ENCODE measurements around the gene GRK6. TPM values are rescaled to one million over a fixed set of nuclear protein-coding genes. Genes with fewer than 3 reads are reported as not detected.

GRK6 gene
- total RNA-seq, 2 donors from 2014 or later: 28.6 to 32.4 TPM

DNA sequence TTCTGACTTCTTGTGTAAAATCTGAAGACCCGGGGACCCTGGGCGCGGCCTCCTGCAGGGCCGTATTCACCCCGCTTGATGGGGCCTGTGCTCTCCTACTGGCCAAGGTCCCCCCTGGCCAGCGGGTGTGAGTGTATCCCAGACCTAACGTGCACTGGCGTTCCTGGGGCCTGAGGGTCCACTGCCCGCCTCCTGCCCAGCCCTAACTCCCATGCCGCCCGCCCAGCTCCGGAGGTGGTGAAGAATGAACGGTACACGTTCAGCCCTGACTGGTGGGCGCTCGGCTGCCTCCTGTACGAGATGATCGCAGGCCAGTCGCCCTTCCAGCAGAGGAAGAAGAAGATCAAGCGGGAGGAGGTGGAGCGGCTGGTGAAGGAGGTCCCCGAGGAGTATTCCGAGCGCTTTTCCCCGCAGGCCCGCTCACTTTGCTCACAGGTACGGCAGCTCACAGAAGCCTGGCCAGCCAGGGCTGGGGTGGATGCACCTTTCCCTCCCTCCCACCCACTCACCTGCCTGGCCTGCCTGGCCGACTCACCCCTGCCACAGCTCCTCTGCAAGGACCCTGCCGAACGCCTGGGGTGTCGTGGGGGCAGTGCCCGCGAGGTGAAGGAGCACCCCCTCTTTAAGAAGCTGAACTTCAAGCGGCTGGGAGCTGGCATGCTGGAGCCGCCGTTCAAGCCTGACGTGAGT, 9.5 kb downstream of the GRK6 start:
- TF ChIP-seq, protein P1, sequence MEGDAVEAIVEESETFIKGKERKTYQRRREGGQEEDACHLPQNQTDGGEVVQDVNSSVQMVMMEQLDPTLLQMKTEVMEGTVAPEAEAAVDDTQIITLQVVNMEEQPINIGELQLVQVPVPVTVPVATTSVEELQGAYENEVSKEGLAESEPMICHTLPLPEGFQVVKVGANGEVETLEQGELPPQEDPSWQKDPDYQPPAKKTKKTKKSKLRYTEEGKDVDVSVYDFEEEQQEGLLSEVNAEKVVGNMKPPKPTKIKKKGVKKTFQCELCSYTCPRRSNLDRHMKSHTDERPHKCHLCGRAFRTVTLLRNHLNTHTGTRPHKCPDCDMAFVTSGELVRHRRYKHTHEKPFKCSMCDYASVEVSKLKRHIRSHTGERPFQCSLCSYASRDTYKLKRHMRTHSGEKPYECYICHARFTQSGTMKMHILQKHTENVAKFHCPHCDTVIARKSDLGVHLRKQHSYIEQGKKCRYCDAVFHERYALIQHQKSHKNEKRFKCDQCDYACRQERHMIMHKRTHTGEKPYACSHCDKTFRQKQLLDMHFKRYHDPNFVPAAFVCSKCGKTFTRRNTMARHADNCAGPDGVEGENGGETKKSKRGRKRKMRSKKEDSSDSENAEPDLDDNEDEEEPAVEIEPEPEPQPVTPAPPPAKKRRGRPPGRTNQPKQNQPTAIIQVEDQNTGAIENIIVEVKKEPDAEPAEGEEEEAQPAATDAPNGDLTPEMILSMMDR (IDR thresholded peaks at IDR 0.05): no peak
- no peak for TF ChIP-seq POLR2A (IDR thresholded peaks at IDR 0.05)
- no peak for TF ChIP-seq POLR2AphosphoS5 (IDR thresholded peaks at IDR 0.05)
- intact Hi-C loops (cut with DNase I): no loop called here
- Histone ChIP-seq H3K4me3 (no peak overlapping the region), H3K9me3 (no peaks in the 10 kb centered on the region), H3K4me1 (replicated peaks) (no peaks in the 10 kb centered on the region), H3K36me3 (peaks cover 13 to 31% of the 10 kb centered on the region in 2 donors), H3K27ac (no peak overlapping the region), H3K27me3 (replicated peaks; ENCODE audit: insufficient read depth) (no peaks in the 10 kb centered on the region)
- no peak for DNase-seq (ENCODE audit: low spot score)
- WGBS: 92% methylated on average over 37 of the region's 37 CpGs

DNA sequence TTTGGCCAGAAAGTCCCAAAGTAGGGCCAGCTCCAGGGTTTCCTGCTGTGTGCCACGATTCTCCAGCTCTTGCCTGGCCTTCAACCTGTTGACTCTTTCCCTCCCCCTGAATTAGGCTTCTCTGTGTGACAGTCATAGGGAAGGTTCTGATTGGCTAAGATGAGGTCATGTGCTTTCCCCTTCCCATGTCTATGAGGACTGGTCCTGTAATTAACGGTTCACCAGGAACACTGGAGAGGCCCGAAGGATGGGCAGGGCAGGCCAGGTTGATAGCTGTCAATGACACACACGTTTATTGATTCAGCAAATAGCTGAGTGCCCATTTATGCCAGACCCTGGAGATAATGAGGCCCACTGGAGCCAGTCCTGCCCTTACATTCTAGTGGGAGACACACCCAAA, 11.1 kb downstream of the GRK6 start:
- TF ChIP-seq POLR2AphosphoS5 (IDR thresholded peaks at IDR 0.05) (no peak), POLR2A (IDR thresholded peaks at IDR 0.05) (no peak)
- TF ChIP-seq, protein P1 (IDR thresholded peaks at IDR 0.05): no peak
- no peaks in the 10 kb centered on the region for H3K9me3 ChIP-seq
- H3K4me3 ChIP-seq: no peak overlapping the region
- no peak overlapping the region for H3K27ac ChIP-seq
- peaks cover 10 to 31% of the 10 kb centered on the region in 2 donors for H3K36me3 ChIP-seq
- no peaks in the 10 kb centered on the region for H3K4me1 ChIP-seq (replicated peaks)
- DNase-seq (ENCODE audit: low spot score): no peak
- intact Hi-C loops (cut with DNase I): no loop called here
- H3K27me3 ChIP-seq (replicated peaks; ENCODE audit: insufficient read depth): no peaks in the 10 kb centered on the region
- WGBS: 54% methylated on average over 4 of the region's 4 CpGs

DNA sequence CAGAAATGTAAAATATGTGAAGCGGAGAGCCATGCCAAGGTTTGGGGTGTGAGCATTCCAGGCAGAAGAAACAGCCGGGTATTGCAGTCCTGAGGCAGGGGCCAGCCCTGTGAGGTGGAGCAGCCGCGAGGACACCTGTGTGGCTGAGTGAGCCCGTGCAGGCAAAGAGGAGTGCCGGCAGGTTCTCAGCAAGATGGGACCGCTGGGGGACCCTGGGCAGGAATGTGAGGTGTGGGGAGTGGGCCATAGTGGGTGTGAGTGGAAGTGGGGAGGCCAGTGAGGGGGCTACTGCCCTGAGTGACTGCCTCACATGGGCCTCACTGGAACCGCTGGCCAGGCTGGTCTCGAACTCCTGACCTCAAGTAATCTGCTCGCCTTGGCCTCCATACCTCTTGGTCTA, 12.0 kb downstream of the GRK6 start:
- H3K36me3 ChIP-seq: peaks cover 2 to 25% of the 10 kb centered on the region in 2 donors
- 89% methylated on average over 10 of the region's 10 CpGs for WGBS
- intact Hi-C loops (cut with DNase I): no loop called here

DNA sequence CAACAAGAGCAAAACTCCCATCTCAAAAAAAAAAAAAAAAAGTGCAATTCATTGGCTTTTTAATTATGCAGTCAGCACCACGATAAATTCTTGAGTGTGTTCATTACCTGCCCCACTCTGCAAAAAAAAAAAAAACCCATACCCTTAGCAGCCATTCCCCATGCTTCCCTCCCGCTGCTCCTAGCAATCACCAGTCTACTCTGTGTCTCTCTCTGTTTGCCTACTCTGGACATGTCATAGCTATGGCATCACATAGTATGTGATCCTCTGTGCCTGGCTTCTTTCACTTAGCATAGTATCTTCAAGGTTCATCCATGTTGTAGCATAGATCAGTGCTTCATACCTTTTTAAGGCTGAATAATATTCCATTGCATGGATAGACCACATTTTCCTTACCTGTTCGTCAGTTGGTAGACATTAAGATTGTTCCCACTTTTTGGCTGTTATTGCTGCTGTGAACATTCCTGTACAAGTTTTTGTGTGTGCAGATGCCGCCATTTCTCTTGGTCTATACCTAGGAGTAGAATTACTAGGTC, 13.1 kb downstream of the GRK6 start:
- peaks cover 0 to 15% of the 10 kb centered on the region in 2 donors for H3K36me3 ChIP-seq
- WGBS: 95% methylated on average over 4 of the region's 4 CpGs
- intact Hi-C loops (cut with DNase I): no loop called here

More for the DNA sequence above, 12.0 kb downstream of the GRK6 start:
- H3K4me1 ChIP-seq (replicated peaks): no peaks in the 10 kb centered on the region
- no peaks in the 10 kb centered on the region for H3K27me3 ChIP-seq (replicated peaks; ENCODE audit: insufficient read depth)
- TF ChIP-seq POLR2A (IDR thresholded peaks at IDR 0.05) (no peak), POLR2AphosphoS5 (IDR thresholded peaks at IDR 0.05) (no peak)
- TF ChIP-seq, protein P1 (IDR thresholded peaks at IDR 0.05): no peak
- DNase-seq (ENCODE audit: low spot score): no peak
- no peak overlapping the region for H3K27ac ChIP-seq
- no peak overlapping the region for H3K4me3 ChIP-seq
- H3K9me3 ChIP-seq: no peaks in the 10 kb centered on the region

More for the DNA sequence above, 13.1 kb downstream of the GRK6 start:
- no peak overlapping the region for H3K27ac ChIP-seq
- H3K4me1 ChIP-seq (replicated peaks): no peaks in the 10 kb centered on the region
- H3K4me3 ChIP-seq: no peak overlapping the region
- no peaks in the 10 kb centered on the region for H3K27me3 ChIP-seq (replicated peaks; ENCODE audit: insufficient read depth)
- H3K9me3 ChIP-seq: no peaks in the 10 kb centered on the region
- TF ChIP-seq, protein P1 (IDR thresholded peaks at IDR 0.05): no peak
- no peak for TF ChIP-seq POLR2A (IDR thresholded peaks at IDR 0.05)
- no peak for TF ChIP-seq POLR2AphosphoS5 (IDR thresholded peaks at IDR 0.05)
- no peak for DNase-seq (ENCODE audit: low spot score)

All from prostate gland (tissue), 2 donors.